CD4-positive, alpha-beta T cell treated with Interleukin-1 beta for 1 hour (primary cell): ENCODE data around the gene CERT1.
A peak's percentile ranks its signal among the peaks of the same experiment; 100 is the strongest.
"Not testable (repeated sequence)": the region's sequence is repeated elsewhere in the genome, so short reads cannot be mapped to it uniquely, and the experiment has no call there.

Source experiments
- DNase-seq, 2 donors: peaks; one replicate each; pipeline ENCODE4 v3.0.0-alpha.2; 2020 to 2022

The CERT1 gene

GRCh38 chr5:75522025-75522424, 10.6 kb upstream of the CERT1 start:
- DNase-seq, result no peak

- DNase-seq, result no peak
These were observed 9.8 kb upstream of the CERT1 start for GRCh38 chr5:75521195-75521594.

GRCh38 chr5:75519761-75520160, 8.3 kb upstream of the CERT1 start:
- no peak for DNase-seq

GRCh38 chr5:75514323-75514722, 2.9 kb upstream of the CERT1 start:
- DNase-seq, result no peak

- DNase-seq, result no peak
These were observed 2.4 kb upstream of the CERT1 start for GRCh38 chr5:75513841-75514240.

GRCh38 chr5:75512383-75513074, 1.1 kb upstream of the CERT1 start:
- no peak for DNase-seq

GRCh38 chr5:75510836-75511434, 494 bp downstream of the CERT1 start:
- peak; percentile 44 to 51 for DNase-seq

GRCh38 chr5:75510417-75510835, 1.0 kb downstream of the CERT1 start:
- DNase-seq, result peak; percentile 1 to 5

- peak in 1 of 2 donors; percentile 17 for DNase-seq
These were observed 1.5 kb downstream of the CERT1 start for GRCh38 chr5:75509956-75510355.

GRCh38 chr5:75509546-75509945, 1.9 kb downstream of the CERT1 start:
- DNase-seq, result no peak

- DNase-seq, result no peak
These were observed 3.6 kb downstream of the CERT1 start for GRCh38 chr5:75507841-75508240.

- DNase-seq, result not testable (repeated sequence)
These were observed 6.3 kb downstream of the CERT1 start for GRCh38 chr5:75505112-75505511.

- not testable (repeated sequence) for DNase-seq
These were observed 12.6 kb downstream of the CERT1 start for GRCh38 chr5:75498875-75499274.

GRCh38 chr5:75498208-75498777, 13.1 kb downstream of the CERT1 start:
- no peak for DNase-seq

GRCh38 chr5:75496026-75496425, 15.4 kb downstream of the CERT1 start:
- DNase-seq, result no peak

GRCh38 chr5:75491621-75492020, 19.8 kb downstream of the CERT1 start:
- DNase-seq, result no peak

- not testable (repeated sequence) for DNase-seq
These were observed 21.6 kb downstream of the CERT1 start for GRCh38 chr5:75489847-75490246.

GRCh38 chr5:75484605-75485004, 26.8 kb downstream of the CERT1 start:
- DNase-seq, result no peak

GRCh38 chr5:75482482-75482881, 28.9 kb downstream of the CERT1 start:
- no peak for DNase-seq

- no peak for DNase-seq
These were observed 30.4 kb downstream of the CERT1 start for GRCh38 chr5:75481024-75481423.

- DNase-seq, result no peak
These were observed 36.1 kb downstream of the CERT1 start for GRCh38 chr5:75475364-75475763.

GRCh38 chr5:75473463-75473862, 38.0 kb downstream of the CERT1 start:
- no peak for DNase-seq

- no peak for DNase-seq
These were observed 38.5 kb downstream of the CERT1 start for GRCh38 chr5:75472973-75473372.

- no peak for DNase-seq
These were observed 40.2 kb downstream of the CERT1 start for GRCh38 chr5:75471193-75471592.
